T-helper 2 cell treated with Interferon-gamma antibody and Interleukin-4, amounts not matched to agents 5 μg/mL and 100 μg/mL, for 36 hours (primary cell): ENCODE results near the gene FNBP1L.

Source experiments
- DNase-seq: peaks from one replicate; pipeline ENCODE4 v3.0.0; 2021; ENCODE audit warnings: low spot score
- H3K27ac Mint-ChIP-seq: one replicate; pipeline ENCODE4 v1.8.0; 2021; ENCODE audit warnings: mild to moderate bottlenecking, mixed read lengths
- H3K27me3 Mint-ChIP-seq: one replicate; pipeline ENCODE4 v1.8.0; 2021; ENCODE audit warnings: low read depth, mixed read lengths
- H3K36me3 Mint-ChIP-seq: one replicate; pipeline ENCODE4 v1.8.0; 2021; ENCODE audit warnings: low read depth, mixed read lengths
- H3K4me1 Mint-ChIP-seq: one replicate; pipeline ENCODE4 v1.8.0; 2021; ENCODE audit warnings: low read depth, mixed read lengths
- H3K4me3 Mint-ChIP-seq: one replicate; pipeline ENCODE4 v1.8.0; 2022; ENCODE audit warnings: mild to moderate bottlenecking, moderate library complexity, mixed read lengths
- H3K9me3 Mint-ChIP-seq: one replicate; pipeline ENCODE4 v1.8.0; 2021; ENCODE audit warnings: mixed read lengths

FNBP1L gene

GRCh38 chr1:93483606-93484005, 35.7 kb downstream of the FNBP1L start:
- DNase-seq, result no peak
- Mint-ChIP-seq H3K4me3 (no peak overlapping the region), H3K9me3 (peaks cover 14% of the 10 kb centered on the region), H3K36me3 (no peaks in the 10 kb centered on the region), H3K4me1 (no peaks in the 10 kb centered on the region), H3K27me3 (peaks cover 17% of the 10 kb centered on the region), H3K27ac (no peak overlapping the region)

- Mint-ChIP-seq H3K27me3 (peaks cover 22% of the 10 kb centered on the region), H3K4me1 (no peaks in the 10 kb centered on the region), H3K36me3 (no peaks in the 10 kb centered on the region), H3K27ac (no peak overlapping the region), H3K9me3 (no peaks in the 10 kb centered on the region), H3K4me3 (no peak overlapping the region)
- DNase-seq, result no peak
Observed at GRCh38 chr1:93488207-93488606, 40.3 kb downstream of the FNBP1L start.

GRCh38 chr1:93489756-93490155, 41.8 kb downstream of the FNBP1L start:
- Mint-ChIP-seq H3K36me3 (no peaks in the 10 kb centered on the region), H3K27me3 (peaks cover 23% of the 10 kb centered on the region), H3K9me3 (no peaks in the 10 kb centered on the region), H3K27ac (no peak overlapping the region), H3K4me3 (no peak overlapping the region), H3K4me1 (no peaks in the 10 kb centered on the region)
- DNase-seq, result no peak

- DNase-seq, result no peak
- peaks cover 23% of the 10 kb centered on the region for H3K27me3 Mint-ChIP-seq
- no peak overlapping the region for H3K27ac Mint-ChIP-seq
- no peaks in the 10 kb centered on the region for H3K36me3 Mint-ChIP-seq
- H3K4me3 Mint-ChIP-seq, result no peak overlapping the region
- H3K4me1 Mint-ChIP-seq, result no peaks in the 10 kb centered on the region
- H3K9me3 Mint-ChIP-seq, result no peaks in the 10 kb centered on the region
Observed at GRCh38 chr1:93490357-93490756, 42.4 kb downstream of the FNBP1L start.

GRCh38 chr1:93495911-93496310, 48.0 kb downstream of the FNBP1L start:
- H3K27ac Mint-ChIP-seq, result no peak overlapping the region
- peaks cover 16% of the 10 kb centered on the region for H3K27me3 Mint-ChIP-seq
- no peaks in the 10 kb centered on the region for H3K4me1 Mint-ChIP-seq
- no peak for DNase-seq
- H3K36me3 Mint-ChIP-seq, result no peaks in the 10 kb centered on the region
- H3K9me3 Mint-ChIP-seq, result no peaks in the 10 kb centered on the region
- H3K4me3 Mint-ChIP-seq, result no peak overlapping the region

- H3K27ac Mint-ChIP-seq, result no peak overlapping the region
- H3K27me3 Mint-ChIP-seq, result peaks cover 14% of the 10 kb centered on the region
- H3K4me3 Mint-ChIP-seq, result no peak overlapping the region
- H3K36me3 Mint-ChIP-seq, result no peaks in the 10 kb centered on the region
- no peak for DNase-seq
- H3K4me1 Mint-ChIP-seq, result no peaks in the 10 kb centered on the region
- H3K9me3 Mint-ChIP-seq, result no peaks in the 10 kb centered on the region
Observed at GRCh38 chr1:93496520-93496919, 48.6 kb downstream of the FNBP1L start.

GRCh38 chr1:93499075-93499474, 51.2 kb downstream of the FNBP1L start:
- H3K27me3 Mint-ChIP-seq, result peaks cover 24% of the 10 kb centered on the region
- H3K36me3 Mint-ChIP-seq, result no peaks in the 10 kb centered on the region
- H3K27ac Mint-ChIP-seq, result no peak overlapping the region
- H3K4me3 Mint-ChIP-seq, result no peak overlapping the region
- H3K4me1 Mint-ChIP-seq, result peaks cover 2% of the 10 kb centered on the region
- H3K9me3 Mint-ChIP-seq, result no peaks in the 10 kb centered on the region
- DNase-seq, result no peak

- no peak overlapping the region for H3K4me3 Mint-ChIP-seq
Observed at GRCh38 chr1:93499533-93499932, 51.6 kb downstream of the FNBP1L start.

GRCh38 chr1:93500275-93500674, 52.4 kb downstream of the FNBP1L start:
- Mint-ChIP-seq H3K36me3 (no peaks in the 10 kb centered on the region), H3K4me1 (peaks cover 2% of the 10 kb centered on the region), H3K27me3 (peaks cover 27% of the 10 kb centered on the region), H3K9me3 (no peaks in the 10 kb centered on the region), H3K27ac (no peak overlapping the region), H3K4me3 (no peak overlapping the region)
- no peak for DNase-seq

More at GRCh38 chr1:93499533-93499932, 51.6 kb downstream of the FNBP1L start:
- Mint-ChIP-seq H3K4me1 (peaks cover 2% of the 10 kb centered on the region), H3K27me3 (peaks cover 26% of the 10 kb centered on the region), H3K27ac (no peak overlapping the region), H3K36me3 (no peaks in the 10 kb centered on the region), H3K9me3 (no peaks in the 10 kb centered on the region)
- DNase-seq, result no peak

GRCh38 chr1:93501399-93501798, 53.5 kb downstream of the FNBP1L start:
- H3K27me3 Mint-ChIP-seq, result peaks cover 27% of the 10 kb centered on the region
- no peak overlapping the region for H3K4me3 Mint-ChIP-seq
- no peaks in the 10 kb centered on the region for H3K36me3 Mint-ChIP-seq
- H3K4me1 Mint-ChIP-seq, result peaks cover 2% of the 10 kb centered on the region
- H3K27ac Mint-ChIP-seq, result no peak overlapping the region
- H3K9me3 Mint-ChIP-seq, result no peaks in the 10 kb centered on the region
- DNase-seq, result no peak

- H3K4me3 Mint-ChIP-seq, result no peak overlapping the region
- H3K36me3 Mint-ChIP-seq, result no peaks in the 10 kb centered on the region
- no peak overlapping the region for H3K27ac Mint-ChIP-seq
Observed at GRCh38 chr1:93501829-93502369, 54.0 kb downstream of the FNBP1L start.

GRCh38 chr1:93502571-93502970, 54.7 kb downstream of the FNBP1L start:
- Mint-ChIP-seq H3K27me3 (peaks cover 29% of the 10 kb centered on the region), H3K9me3 (no peaks in the 10 kb centered on the region), H3K4me3 (no peak overlapping the region), H3K36me3 (no peaks in the 10 kb centered on the region), H3K27ac (no peak overlapping the region), H3K4me1 (peaks cover 2% of the 10 kb centered on the region)
- no peak for DNase-seq

More at GRCh38 chr1:93501829-93502369, 54.0 kb downstream of the FNBP1L start:
- no peak for DNase-seq
- H3K9me3 Mint-ChIP-seq, result no peaks in the 10 kb centered on the region
- H3K4me1 Mint-ChIP-seq, result peaks cover 2% of the 10 kb centered on the region
- H3K27me3 Mint-ChIP-seq, result peaks cover 27% of the 10 kb centered on the region

GRCh38 chr1:93503163-93503562, 55.2 kb downstream of the FNBP1L start:
- Mint-ChIP-seq H3K4me1 (peaks cover 2% of the 10 kb centered on the region), H3K27me3 (peaks cover 28% of the 10 kb centered on the region), H3K4me3 (no peak overlapping the region), H3K27ac (no peak overlapping the region), H3K9me3 (no peaks in the 10 kb centered on the region), H3K36me3 (no peaks in the 10 kb centered on the region)
- DNase-seq, result no peak

- no peak for DNase-seq
- Mint-ChIP-seq H3K27ac (no peak overlapping the region), H3K36me3 (no peaks in the 10 kb centered on the region), H3K9me3 (no peaks in the 10 kb centered on the region), H3K27me3 (peaks cover 25% of the 10 kb centered on the region), H3K4me1 (peaks cover 2% of the 10 kb centered on the region), H3K4me3 (no peak overlapping the region)
Observed at GRCh38 chr1:93503816-93504215, 55.9 kb downstream of the FNBP1L start.
